ENCODE measurements around the gene CDT1.
"Not testable (repeated sequence)": the region's sequence is repeated elsewhere in the genome, so short reads cannot be mapped to it uniquely, and the experiment has no call there.

Gene CDT1

DNA sequence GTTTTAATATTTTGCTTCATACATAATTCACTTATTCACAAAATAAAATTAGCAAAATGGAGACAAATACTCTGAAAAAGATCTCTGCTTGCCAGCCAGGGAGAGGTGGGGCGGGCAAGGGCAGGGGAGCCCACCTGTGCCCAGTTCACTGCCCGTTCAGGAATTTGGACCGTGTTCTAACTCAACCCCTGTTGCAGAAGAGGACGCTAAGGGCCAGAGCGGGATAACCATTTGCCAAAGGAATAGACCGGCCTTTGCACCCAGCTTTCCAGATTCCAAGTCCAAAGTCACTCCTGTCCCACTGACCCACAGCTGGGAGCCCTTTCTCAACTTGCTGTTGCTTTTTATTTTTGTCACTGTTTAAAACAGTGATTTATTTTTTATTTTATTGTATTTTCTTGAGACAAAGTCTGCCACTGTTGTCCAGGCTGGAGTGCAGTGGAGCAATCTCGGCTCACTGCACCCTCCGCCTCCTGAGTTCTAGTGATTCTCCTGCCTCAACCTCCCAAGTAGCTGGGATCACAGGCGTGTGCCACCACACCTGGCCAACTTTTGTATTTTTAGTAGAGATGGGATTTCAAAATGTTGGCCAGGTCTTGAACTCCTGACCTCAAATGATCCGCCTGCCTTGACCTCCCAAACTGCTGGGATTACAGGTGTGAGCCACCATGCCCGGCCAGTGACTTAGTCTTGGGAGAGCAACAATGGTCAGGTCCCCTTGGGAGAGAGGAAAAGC, 15.8 kb upstream of the CDT1 start:
- DNase-seq (ENCODE audit: insufficient read length) (no peak), FAIRE-seq (no peak)
- TF ChIP-seq POLR2A (IDR thresholded peaks at IDR 0.05; ENCODE audit: low read depth, low read length), result no peak
- no peak for TF ChIP-seq TAF1 (IDR thresholded peaks at IDR 0.05; ENCODE audit: borderline replicate concordance, low read depth, low read length)
- no peak for TF ChIP-seq POLR2AphosphoS5 (IDR thresholded peaks at IDR 0.05; ENCODE audit: low read depth, low read length)

- not testable (repeated sequence) for FAIRE-seq
These were observed 14.8 kb upstream of the CDT1 start for GRCh38 chr16:88788749-88789148.

DNA sequence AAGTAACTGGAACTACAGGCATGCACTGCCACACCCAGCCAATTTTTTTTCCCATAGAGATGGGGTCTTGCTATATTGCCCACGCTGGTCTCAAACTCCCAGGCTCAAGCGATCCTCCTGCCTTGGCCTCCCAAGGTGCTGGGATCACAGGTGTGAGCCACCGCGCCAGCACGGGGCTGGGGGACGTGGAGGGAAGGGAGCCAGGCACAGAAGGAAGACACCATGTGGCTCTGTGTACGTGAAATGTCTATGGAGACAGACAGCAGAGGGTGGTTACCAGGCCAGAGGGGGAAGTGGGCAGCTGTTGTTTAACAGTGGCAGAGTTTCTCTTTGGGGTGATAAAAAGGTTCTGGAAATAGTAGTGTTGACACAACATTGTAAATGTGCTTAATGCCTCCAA, 14.0 kb upstream of the CDT1 start:
- TF ChIP-seq POLR2A (IDR thresholded peaks at IDR 0.05; ENCODE audit: low read depth, low read length) (no peak), POLR2AphosphoS5 (IDR thresholded peaks at IDR 0.05; ENCODE audit: low read depth, low read length) (no peak), TAF1 (IDR thresholded peaks at IDR 0.05; ENCODE audit: borderline replicate concordance, low read depth, low read length) (no peak)
- no peak for DNase-seq (ENCODE audit: insufficient read length)
- no peak for FAIRE-seq

More at GRCh38 chr16:88788749-88789148, 14.8 kb upstream of the CDT1 start:
- DNase-seq (ENCODE audit: insufficient read length), result not testable (repeated sequence)

- TF ChIP-seq TAF1 (IDR thresholded peaks at IDR 0.05; ENCODE audit: borderline replicate concordance, low read depth, low read length) (no peak), POLR2A (IDR thresholded peaks at IDR 0.05; ENCODE audit: low read depth, low read length) (no peak), POLR2AphosphoS5 (IDR thresholded peaks at IDR 0.05; ENCODE audit: low read depth, low read length) (no peak)
- FAIRE-seq (peak; percentile 70), DNase-seq (ENCODE audit: insufficient read length) (no peak)
These were observed 13.0 kb upstream of the CDT1 start for GRCh38 chr16:88790312-88791211.

DNA sequence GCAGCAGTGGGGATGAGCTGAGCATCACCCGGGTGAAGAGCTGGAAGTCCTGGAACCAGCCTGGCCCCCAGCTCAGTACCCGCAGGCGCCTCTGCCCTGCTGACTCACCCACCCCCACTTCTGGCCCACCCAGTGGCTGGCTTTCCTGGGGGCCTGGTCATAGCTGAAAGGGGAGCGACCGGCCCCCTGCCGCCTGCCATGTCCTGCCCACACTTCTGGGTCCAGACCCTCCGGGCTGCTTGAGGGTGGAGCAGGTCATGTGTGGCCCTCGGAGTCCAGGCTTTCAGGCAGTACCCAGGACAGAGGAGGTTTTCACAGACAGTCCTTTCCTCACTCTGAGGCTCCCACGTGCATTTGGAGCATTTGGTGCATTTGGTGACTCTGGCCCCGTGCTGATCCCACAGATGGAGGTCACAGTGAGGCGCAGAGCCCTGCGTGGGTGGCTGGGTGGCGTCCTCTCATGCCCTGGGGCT, 11.5 kb upstream of the CDT1 start:
- TF ChIP-seq POLR2A (IDR thresholded peaks at IDR 0.05; ENCODE audit: low read depth, low read length), result no peak
- TF ChIP-seq TAF1 (IDR thresholded peaks at IDR 0.05; ENCODE audit: borderline replicate concordance, low read depth, low read length), result no peak
- TF ChIP-seq POLR2AphosphoS5 (IDR thresholded peaks at IDR 0.05; ENCODE audit: low read depth, low read length), result no peak
- DNase-seq (ENCODE audit: insufficient read length), result no peak
- FAIRE-seq, result no peak

DNA sequence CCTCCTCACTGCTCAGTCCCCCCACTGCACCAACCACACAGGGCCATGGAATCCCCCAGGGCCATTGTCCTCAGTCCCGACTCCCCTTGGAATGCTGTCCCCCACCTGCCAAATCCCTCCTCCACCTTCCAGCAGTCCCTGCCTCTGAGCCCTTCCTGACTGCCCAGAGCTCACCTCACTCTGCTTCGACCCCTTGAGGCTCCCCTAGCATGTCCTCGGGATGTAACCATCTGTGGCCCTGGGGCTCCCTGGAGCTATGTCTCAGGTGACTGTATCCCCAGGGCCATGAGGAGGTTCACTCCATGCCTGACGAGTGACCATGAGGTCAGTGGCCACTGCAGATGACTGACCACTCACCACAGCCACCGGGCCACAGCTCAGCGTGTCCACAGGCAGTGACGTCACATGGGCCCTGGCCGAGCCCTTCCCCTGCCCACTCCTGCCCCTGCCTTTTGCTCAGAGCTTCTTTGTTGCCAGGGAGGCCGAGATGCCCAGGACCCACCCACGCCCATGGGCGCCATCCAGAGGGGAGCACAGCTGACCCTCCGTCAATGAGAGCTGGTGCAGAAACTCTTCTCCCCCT, 10.8 kb upstream of the CDT1 start:
- no peak for FAIRE-seq
- TF ChIP-seq POLR2AphosphoS5 (IDR thresholded peaks at IDR 0.05; ENCODE audit: low read depth, low read length), result no peak
- TF ChIP-seq POLR2A (IDR thresholded peaks at IDR 0.05; ENCODE audit: low read depth, low read length), result no peak
- TF ChIP-seq TAF1 (IDR thresholded peaks at IDR 0.05; ENCODE audit: borderline replicate concordance, low read depth, low read length), result no peak
- no peak for DNase-seq (ENCODE audit: insufficient read length)

DNA sequence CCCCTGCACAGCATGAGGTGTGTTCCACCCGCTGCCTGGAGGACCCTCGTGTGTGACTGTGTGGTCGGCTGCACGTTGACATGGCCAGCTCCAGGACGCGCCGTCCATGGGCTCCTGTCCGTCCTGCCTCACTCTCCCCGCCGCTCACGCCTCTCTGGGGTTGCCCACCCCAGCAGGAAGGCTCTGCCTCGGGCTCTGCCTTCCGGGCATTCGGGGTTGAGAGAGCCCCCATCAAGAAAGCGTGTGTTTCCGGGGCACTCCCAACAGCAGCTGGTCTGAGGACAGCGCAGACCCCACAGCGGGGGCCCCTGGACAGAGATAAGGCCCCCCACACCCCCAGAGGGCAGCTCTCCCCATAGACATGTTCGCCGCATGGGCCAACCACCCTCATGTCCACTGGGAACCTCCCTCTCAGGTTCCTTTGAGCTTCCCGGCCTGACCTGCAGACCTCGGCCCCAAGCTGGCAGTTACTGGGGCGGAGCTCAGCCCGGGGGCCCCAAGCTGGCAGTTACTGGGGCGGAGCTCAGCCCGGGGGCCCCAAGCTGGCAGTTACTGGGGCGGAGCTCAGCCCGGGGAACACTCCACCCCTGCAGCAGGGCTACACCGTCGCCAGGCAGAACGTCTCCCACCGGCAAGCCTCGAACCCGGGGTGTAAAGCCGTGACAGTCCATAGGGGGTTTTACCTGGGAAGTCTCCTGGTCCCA, 10.2 kb upstream of the CDT1 start:
- DNase-seq (ENCODE audit: insufficient read length), result no peak
- TF ChIP-seq TAF1 (IDR thresholded peaks at IDR 0.05; ENCODE audit: borderline replicate concordance, low read depth, low read length) (no peak), POLR2AphosphoS5 (IDR thresholded peaks at IDR 0.05; ENCODE audit: low read depth, low read length) (no peak), POLR2A (IDR thresholded peaks at IDR 0.05; ENCODE audit: low read depth, low read length) (no peak)
- FAIRE-seq, result no peak

GRCh38 chr16:88796278-88796677, 7.3 kb upstream of the CDT1 start:
- FAIRE-seq (no peak), DNase-seq (ENCODE audit: insufficient read length) (no peak)
- no peak for TF ChIP-seq TAF1 (IDR thresholded peaks at IDR 0.05; ENCODE audit: borderline replicate concordance, low read depth, low read length)
- no peak for TF ChIP-seq POLR2A (IDR thresholded peaks at IDR 0.05; ENCODE audit: low read depth, low read length)
- no peak for TF ChIP-seq POLR2AphosphoS5 (IDR thresholded peaks at IDR 0.05; ENCODE audit: low read depth, low read length)

DNA sequence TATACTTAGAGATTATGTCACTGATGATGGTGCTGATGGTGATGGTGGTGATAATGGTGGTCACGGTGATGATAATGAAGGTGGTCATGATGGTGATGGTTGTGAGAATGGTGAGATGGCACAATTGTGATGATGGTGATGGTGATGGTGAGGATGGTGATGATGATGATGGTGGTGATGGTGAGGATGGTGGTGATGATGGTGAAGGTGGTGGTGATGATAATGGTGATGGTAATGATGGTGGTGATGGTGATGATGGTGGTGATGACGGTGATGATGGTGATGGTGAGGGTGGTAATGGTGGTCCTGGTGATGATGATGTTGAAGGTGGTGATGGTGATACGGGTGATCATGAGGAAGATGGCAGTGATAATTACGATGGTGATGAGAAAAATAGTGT, 5.5 kb upstream of the CDT1 start:
- FAIRE-seq (no peak), DNase-seq (ENCODE audit: insufficient read length) (no peak)
- TF ChIP-seq POLR2AphosphoS5 (IDR thresholded peaks at IDR 0.05; ENCODE audit: low read depth, low read length), result no peak
- no peak for TF ChIP-seq POLR2A (IDR thresholded peaks at IDR 0.05; ENCODE audit: low read depth, low read length)
- no peak for TF ChIP-seq TAF1 (IDR thresholded peaks at IDR 0.05; ENCODE audit: borderline replicate concordance, low read depth, low read length)

- no peak for FAIRE-seq
- no peak for DNase-seq (ENCODE audit: insufficient read length)
- no peak for TF ChIP-seq POLR2AphosphoS5 (IDR thresholded peaks at IDR 0.05; ENCODE audit: low read depth, low read length)
These were observed 4.7 kb upstream of the CDT1 start for GRCh38 chr16:88798772-88799455.
